Nephron progenitor cell (in vitro differentiated cells): ENCODE data around the gene WSB1.
A peak's percentile ranks its signal among the peaks of the same experiment; 100 is the strongest.

Experiments
- DNase-seq: peaks from one replicate; pipeline ENCODE4 v3.0.0; 2021
- H3K27ac Mint-ChIP-seq: 2 replicates; pipeline ENCODE4 v1.8.0; 2021; ENCODE audit warnings: mild to moderate bottlenecking, moderate library complexity, mixed read lengths
- H3K27me3 Mint-ChIP-seq: 2 replicates; pipeline ENCODE4 v1.8.0; 2021; ENCODE audit warnings: mild to moderate bottlenecking, low read depth, mixed read lengths; ENCODE audit not compliant: poor library complexity
- H3K36me3 Mint-ChIP-seq: 2 replicates; pipeline ENCODE4 v1.8.0; 2021; ENCODE audit warnings: low read depth, mixed read lengths
- H3K4me1 Mint-ChIP-seq: 2 replicates; pipeline ENCODE4 v1.8.0; 2021; ENCODE audit warnings: mixed read lengths
- H3K4me3 Mint-ChIP-seq: 2 replicates; pipeline ENCODE4 v1.8.0; 2021; ENCODE audit warnings: mild to moderate bottlenecking, moderate library complexity, mixed read lengths
- H3K9me3 Mint-ChIP-seq: 2 replicates; pipeline ENCODE4 v1.8.0; 2021; ENCODE audit warnings: mild to moderate bottlenecking, moderate library complexity, mixed read lengths
- TF ChIP-seq, protein P1 (sequence below): fragments of 200-600 bp; sonication (generic); IDR thresholded peaks from 2 replicates; pipeline ENCODE4 v1.5.0; 2021; ENCODE audit warnings: antibody characterized with exemption

Gene WSB1

DNA sequence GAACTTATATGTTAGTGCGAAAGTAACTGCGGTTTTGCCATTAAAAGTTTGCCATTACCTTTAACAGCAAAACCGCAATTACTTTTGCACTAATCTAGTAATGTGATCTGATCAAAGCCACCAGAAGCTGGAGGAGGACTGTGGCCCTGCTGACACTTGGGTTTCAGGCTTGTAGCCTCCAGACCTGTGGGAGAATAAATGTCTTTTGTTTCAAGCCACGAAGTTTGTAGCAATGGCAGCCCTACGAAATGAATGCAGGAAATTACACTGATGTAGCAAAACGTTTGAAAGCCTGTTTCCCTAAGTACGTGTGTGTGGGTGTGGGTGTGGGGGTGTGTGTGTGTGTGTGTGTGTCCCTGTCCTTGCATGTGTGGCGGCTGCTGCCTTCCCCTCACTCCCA is 66.6 kb downstream of the WSB1 start:
- H3K9me3 Mint-ChIP-seq, result no peaks in the 10 kb centered on the region
- H3K27me3 Mint-ChIP-seq, result peaks cover 10% of the 10 kb centered on the region
- TF ChIP-seq, protein P1, sequence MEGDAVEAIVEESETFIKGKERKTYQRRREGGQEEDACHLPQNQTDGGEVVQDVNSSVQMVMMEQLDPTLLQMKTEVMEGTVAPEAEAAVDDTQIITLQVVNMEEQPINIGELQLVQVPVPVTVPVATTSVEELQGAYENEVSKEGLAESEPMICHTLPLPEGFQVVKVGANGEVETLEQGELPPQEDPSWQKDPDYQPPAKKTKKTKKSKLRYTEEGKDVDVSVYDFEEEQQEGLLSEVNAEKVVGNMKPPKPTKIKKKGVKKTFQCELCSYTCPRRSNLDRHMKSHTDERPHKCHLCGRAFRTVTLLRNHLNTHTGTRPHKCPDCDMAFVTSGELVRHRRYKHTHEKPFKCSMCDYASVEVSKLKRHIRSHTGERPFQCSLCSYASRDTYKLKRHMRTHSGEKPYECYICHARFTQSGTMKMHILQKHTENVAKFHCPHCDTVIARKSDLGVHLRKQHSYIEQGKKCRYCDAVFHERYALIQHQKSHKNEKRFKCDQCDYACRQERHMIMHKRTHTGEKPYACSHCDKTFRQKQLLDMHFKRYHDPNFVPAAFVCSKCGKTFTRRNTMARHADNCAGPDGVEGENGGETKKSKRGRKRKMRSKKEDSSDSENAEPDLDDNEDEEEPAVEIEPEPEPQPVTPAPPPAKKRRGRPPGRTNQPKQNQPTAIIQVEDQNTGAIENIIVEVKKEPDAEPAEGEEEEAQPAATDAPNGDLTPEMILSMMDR, result no peak
- H3K4me3 Mint-ChIP-seq, result no peak overlapping the region
- H3K4me1 Mint-ChIP-seq, result peaks cover 49% of the 10 kb centered on the region
- no peak for DNase-seq
- H3K36me3 Mint-ChIP-seq, result no peaks in the 10 kb centered on the region
- peak overlapping the region; percentile 95 for H3K27ac Mint-ChIP-seq

DNA sequence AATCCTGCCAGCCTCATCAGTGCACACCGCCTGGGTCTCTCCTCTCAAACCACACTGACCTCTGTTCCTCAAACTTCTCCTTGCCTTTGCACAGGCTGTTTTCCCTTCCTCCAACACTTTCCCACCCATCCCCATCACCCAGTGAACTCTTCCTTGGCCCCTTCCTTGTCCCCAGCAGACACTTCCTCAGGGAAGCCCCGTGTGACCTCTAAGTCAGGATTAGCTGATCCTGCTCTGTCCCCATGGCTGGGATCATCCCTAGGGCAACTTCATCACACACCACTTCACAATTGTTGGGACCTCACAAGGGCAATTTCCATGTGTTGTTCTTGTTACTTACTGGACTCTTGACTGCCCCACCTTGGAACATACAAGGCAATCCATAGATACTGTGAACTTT is 67.8 kb downstream of the WSB1 start:
- Mint-ChIP-seq H3K9me3 (no peaks in the 10 kb centered on the region), H3K27ac (no peak overlapping the region), H3K4me1 (peaks cover 57% of the 10 kb centered on the region), H3K4me3 (no peak overlapping the region), H3K36me3 (no peaks in the 10 kb centered on the region), H3K27me3 (peaks cover 10% of the 10 kb centered on the region)
- DNase-seq, result no peak
- TF ChIP-seq, protein P1, result no peak

DNA sequence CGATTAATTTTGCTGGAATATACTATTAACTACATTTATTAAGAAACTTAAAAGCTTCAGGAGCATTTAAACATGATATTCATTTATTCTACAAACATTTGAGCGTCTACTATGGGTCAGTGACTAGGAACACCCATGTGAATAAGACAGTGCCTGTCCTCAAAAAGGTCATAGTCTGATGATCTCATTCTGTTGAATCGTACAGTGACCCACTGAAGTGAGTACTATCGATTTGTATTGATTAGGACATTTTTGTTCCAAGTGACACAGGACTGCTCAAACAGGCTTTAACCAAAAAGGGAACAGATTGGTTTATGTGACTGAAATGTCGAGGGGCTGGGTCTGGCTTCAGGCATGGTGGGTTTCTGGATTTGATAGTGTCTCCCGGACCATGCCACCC is 68.6 kb downstream of the WSB1 start:
- H3K4me1 Mint-ChIP-seq, result peaks cover 65% of the 10 kb centered on the region
- no peak overlapping the region for H3K4me3 Mint-ChIP-seq
- no peak for DNase-seq
- H3K27ac Mint-ChIP-seq, result no peak overlapping the region
- no peaks in the 10 kb centered on the region for H3K9me3 Mint-ChIP-seq
- TF ChIP-seq, protein P1, result no peak
- H3K36me3 Mint-ChIP-seq, result no peaks in the 10 kb centered on the region
- H3K27me3 Mint-ChIP-seq, result peaks cover 12% of the 10 kb centered on the region

DNA sequence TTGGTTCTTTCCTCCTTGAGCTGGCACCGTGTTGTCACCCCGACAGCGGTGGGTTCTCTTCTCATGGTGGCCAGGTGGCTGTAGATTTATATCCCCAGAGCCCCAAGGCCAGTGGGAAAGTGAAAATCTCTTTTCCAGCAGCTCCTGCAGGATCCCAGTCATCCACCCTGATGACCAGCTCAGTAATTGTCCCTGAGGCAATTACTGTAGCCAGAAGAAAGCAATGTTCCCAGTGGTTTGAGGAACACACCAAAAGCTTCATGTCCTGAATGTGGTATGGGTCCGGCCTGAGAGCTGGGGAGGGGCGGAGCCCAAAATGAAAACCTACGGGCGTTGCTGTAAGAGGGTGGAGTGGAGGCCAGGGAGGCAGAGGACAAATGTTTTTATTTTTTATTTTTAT is 69.0 kb downstream of the WSB1 start:
- H3K36me3 Mint-ChIP-seq, result no peaks in the 10 kb centered on the region
- TF ChIP-seq, protein P1, result no peak
- H3K4me1 Mint-ChIP-seq, result peaks cover 69% of the 10 kb centered on the region
- H3K4me3 Mint-ChIP-seq, result no peak overlapping the region
- H3K27me3 Mint-ChIP-seq, result peaks cover 12% of the 10 kb centered on the region
- no peaks in the 10 kb centered on the region for H3K9me3 Mint-ChIP-seq
- H3K27ac Mint-ChIP-seq, result no peak overlapping the region
- DNase-seq, result no peak

DNA sequence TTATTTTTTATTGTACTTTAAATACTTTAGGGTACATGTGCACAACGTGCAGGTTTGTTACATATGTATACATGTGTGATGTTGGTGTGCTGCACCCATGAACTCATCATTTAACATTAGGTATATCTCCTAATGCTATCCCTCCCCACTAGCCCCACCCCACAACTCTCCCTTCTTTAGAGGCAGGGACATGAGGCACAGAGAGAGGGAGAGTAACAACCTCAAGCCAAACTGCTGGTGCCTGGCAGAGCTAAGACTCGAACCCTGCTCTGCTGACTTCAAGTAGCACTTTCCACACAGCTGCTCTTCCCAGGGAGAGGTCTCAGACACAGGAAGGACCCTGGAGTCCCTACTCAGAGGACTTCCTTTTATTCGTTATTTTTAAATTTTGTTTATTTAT is 69.4 kb downstream of the WSB1 start:
- H3K27ac Mint-ChIP-seq, result no peak overlapping the region
- peaks cover 73% of the 10 kb centered on the region for H3K4me1 Mint-ChIP-seq
- TF ChIP-seq, protein P1, result no peak
- H3K36me3 Mint-ChIP-seq, result no peaks in the 10 kb centered on the region
- no peak overlapping the region for H3K4me3 Mint-ChIP-seq
- DNase-seq, result no peak
- peaks cover 12% of the 10 kb centered on the region for H3K27me3 Mint-ChIP-seq
- no peaks in the 10 kb centered on the region for H3K9me3 Mint-ChIP-seq
